Mucosa of descending colon (tissue), 3 donors: ENCODE results near the gene PCP4L1. TPM values are rescaled to one million over a fixed set of nuclear protein-coding genes. Genes with fewer than 3 reads are reported as not detected.

Experiments used
- ATAC-seq: fragments of 200-7000 bp; cut with Tn5 transposase; one replicate; pipeline ENCODE4 v1.9.1; 2020; ENCODE audit warnings: mild to moderate bottlenecking, moderate library complexity
- DNase-seq, 3 donors: peaks; one replicate each; pipeline ENCODE4 v3.0.0-alpha.2; 2020
- H3K36me3 ChIP-seq: fragments of 200-600 bp; one replicate; pipeline ENCODE4 v1.8.0; 2021; ENCODE audit warnings: low read depth, mild to moderate bottlenecking
- H3K4me1 ChIP-seq: fragments of 200-600 bp; one replicate; pipeline ENCODE4 v1.8.0; 2021; ENCODE audit warnings: low read depth, mild to moderate bottlenecking
- H3K4me3 ChIP-seq: fragments of 200-600 bp; one replicate; pipeline ENCODE4 v1.8.0; 2021; ENCODE audit warnings: mild to moderate bottlenecking
- H3K9me3 ChIP-seq: fragments of 200-600 bp; one replicate; pipeline ENCODE4 v1.8.0; 2021; ENCODE audit warnings: mild to moderate bottlenecking
- intact Hi-C, 2 donors: fragments of 100-400 bp; cut with DNase I in 1 of 2; cut with micrococcal nuclease in 1 of 2; formaldehyde crosslinking; loops; one replicate each; pipeline versions ENCODE4 v1.11.0 to v1.11.1; 2022; cut with DNase I, micrococcal nuclease
- total RNA-seq, 3 donors: library from RNA; stranded (reverse); fragmentation: NEBNext Ultra II Directional in 2 of 3; extraction: Animal tissue kit (Norgen Biotek cat#: 25700) in 2 of 3; gene quantifications; one replicate each; pipeline versions ENCODE4 v1.2.1 to v1.2.4, GENCODE V29; 2021 to 2023
- TF ChIP-seq, protein P1 (sequence below): fragments of 200-600 bp; IDR thresholded peaks from one replicate; pipeline ENCODE4 v1.8.0; 2022; ENCODE audit warnings: antibody characterized with exemption, mild to moderate bottlenecking
- donor health status: DM: no; HTN: no; CAD: no; lungs with moderate emphysema.
- donor health status: DM: no; HTN: no; CAD: no.
- donor health status: DM: no; HTN: yes; CAD: no.

PCP4L1 gene
- total RNA-seq, 3 donors from 2014 or later: 0.41 to 12.2 (median 1.6) TPM

GRCh38 chr1:161266836-161267235 is 8.3 kb downstream of the PCP4L1 start:
- no peak overlapping the region for H3K4me3 ChIP-seq
- H3K36me3 ChIP-seq: no peaks in the 10 kb centered on the region
- intact Hi-C loops: no loop called here
- no peaks in the 10 kb centered on the region for H3K4me1 ChIP-seq
- no peaks in the 10 kb centered on the region for H3K9me3 ChIP-seq
- TF ChIP-seq, protein P1, sequence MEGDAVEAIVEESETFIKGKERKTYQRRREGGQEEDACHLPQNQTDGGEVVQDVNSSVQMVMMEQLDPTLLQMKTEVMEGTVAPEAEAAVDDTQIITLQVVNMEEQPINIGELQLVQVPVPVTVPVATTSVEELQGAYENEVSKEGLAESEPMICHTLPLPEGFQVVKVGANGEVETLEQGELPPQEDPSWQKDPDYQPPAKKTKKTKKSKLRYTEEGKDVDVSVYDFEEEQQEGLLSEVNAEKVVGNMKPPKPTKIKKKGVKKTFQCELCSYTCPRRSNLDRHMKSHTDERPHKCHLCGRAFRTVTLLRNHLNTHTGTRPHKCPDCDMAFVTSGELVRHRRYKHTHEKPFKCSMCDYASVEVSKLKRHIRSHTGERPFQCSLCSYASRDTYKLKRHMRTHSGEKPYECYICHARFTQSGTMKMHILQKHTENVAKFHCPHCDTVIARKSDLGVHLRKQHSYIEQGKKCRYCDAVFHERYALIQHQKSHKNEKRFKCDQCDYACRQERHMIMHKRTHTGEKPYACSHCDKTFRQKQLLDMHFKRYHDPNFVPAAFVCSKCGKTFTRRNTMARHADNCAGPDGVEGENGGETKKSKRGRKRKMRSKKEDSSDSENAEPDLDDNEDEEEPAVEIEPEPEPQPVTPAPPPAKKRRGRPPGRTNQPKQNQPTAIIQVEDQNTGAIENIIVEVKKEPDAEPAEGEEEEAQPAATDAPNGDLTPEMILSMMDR: no peak
- DNase-seq (no peak), ATAC-seq (no peak)

- no peaks in the 10 kb centered on the region for H3K36me3 ChIP-seq
- no peaks in the 10 kb centered on the region for H3K9me3 ChIP-seq
- no peaks in the 10 kb centered on the region for H3K4me1 ChIP-seq
- intact Hi-C loops: no loop called here
- TF ChIP-seq, protein P1: no peak
- DNase-seq: peak in 1 of 3 donors; percentile 10
- no peak overlapping the region for H3K4me3 ChIP-seq
- no peak for ATAC-seq
Measured at GRCh38 chr1:161267321-161267720, 8.8 kb downstream of the PCP4L1 start.

- ATAC-seq: no peak
- Histone ChIP-seq H3K36me3 (no peaks in the 10 kb centered on the region), H3K9me3 (no peaks in the 10 kb centered on the region), H3K4me3 (no peak overlapping the region), H3K4me1 (no peaks in the 10 kb centered on the region)
- TF ChIP-seq, protein P1: no peak
- intact Hi-C loops: no loop called here
- no peak for DNase-seq
Measured at GRCh38 chr1:161273402-161273801, 14.9 kb downstream of the PCP4L1 start.

GRCh38 chr1:161274874-161275273 is 16.3 kb downstream of the PCP4L1 start:
- DNase-seq (no peak), ATAC-seq (no peak)
- intact Hi-C loops: no loop called here
- Histone ChIP-seq H3K4me3 (no peak overlapping the region), H3K4me1 (no peaks in the 10 kb centered on the region), H3K36me3 (no peaks in the 10 kb centered on the region), H3K9me3 (no peaks in the 10 kb centered on the region)
- TF ChIP-seq, protein P1: no peak

- H3K9me3 ChIP-seq: no peaks in the 10 kb centered on the region
- no peaks in the 10 kb centered on the region for H3K4me1 ChIP-seq
- TF ChIP-seq, protein P1: no peak
- ATAC-seq (no peak), DNase-seq (no peak)
- no peaks in the 10 kb centered on the region for H3K36me3 ChIP-seq
- no peak overlapping the region for H3K4me3 ChIP-seq
- intact Hi-C loops: no loop called here
Measured at GRCh38 chr1:161282991-161283390, 24.4 kb downstream of the PCP4L1 start.

DNA sequence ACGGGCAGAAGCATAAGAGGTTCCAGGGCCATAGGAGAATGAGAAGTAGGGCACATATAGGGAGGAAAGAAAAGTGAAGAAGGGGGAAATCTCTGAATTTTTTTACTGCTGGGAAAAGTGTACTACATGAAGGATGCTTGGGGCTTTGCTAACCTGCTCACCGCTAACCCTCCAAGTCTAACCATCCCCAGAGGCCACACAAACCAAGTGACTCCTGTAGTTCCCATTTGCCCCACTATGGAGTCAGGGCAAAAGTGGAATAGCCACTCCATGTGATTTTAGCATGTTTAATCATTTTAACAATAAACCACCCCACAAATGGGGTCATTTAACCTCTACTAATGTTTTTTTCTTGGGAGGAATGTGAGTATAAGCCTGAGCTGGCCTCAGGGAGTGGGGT is 26.6 kb downstream of the PCP4L1 start:
- TF ChIP-seq, protein P1: no peak
- Histone ChIP-seq H3K36me3 (no peaks in the 10 kb centered on the region), H3K4me1 (no peaks in the 10 kb centered on the region), H3K4me3 (no peak overlapping the region), H3K9me3 (no peaks in the 10 kb centered on the region)
- DNase-seq: no peak
- no peak for ATAC-seq
- intact Hi-C loops: no loop called here
